GM21360 (cell line): ENCODE measurements around the gene PDE6H.

Experiments
- ATAC-seq: cut with Tn5 transposase; IDR thresholded peaks from one replicate; pipeline ENCODE4 v1.9.1; 2021; ENCODE audit warnings: mild to moderate bottlenecking, moderate library complexity; ENCODE audit not compliant: unreplicated experiment

PDE6H gene

DNA sequence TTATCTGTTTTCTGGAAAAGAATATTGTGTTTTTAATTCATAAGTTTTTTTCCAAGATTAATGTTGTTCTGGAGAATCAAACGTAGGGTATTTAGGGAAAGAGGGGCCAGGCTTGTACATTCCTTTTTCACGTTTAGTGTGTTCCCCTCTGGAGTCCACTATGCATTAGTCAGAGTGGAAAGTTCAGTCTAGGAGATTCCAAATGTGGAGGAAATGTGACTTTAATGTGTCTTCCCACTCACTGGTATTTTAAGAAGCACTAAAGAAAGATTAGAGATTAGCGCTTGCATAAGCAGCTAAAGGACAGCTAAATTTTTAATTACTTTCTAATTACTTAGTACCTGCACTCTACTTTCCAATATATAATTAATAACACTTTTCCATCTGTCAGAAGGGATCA, 4.4 kb upstream of the PDE6H start:
- ATAC-seq, result no peak

DNA sequence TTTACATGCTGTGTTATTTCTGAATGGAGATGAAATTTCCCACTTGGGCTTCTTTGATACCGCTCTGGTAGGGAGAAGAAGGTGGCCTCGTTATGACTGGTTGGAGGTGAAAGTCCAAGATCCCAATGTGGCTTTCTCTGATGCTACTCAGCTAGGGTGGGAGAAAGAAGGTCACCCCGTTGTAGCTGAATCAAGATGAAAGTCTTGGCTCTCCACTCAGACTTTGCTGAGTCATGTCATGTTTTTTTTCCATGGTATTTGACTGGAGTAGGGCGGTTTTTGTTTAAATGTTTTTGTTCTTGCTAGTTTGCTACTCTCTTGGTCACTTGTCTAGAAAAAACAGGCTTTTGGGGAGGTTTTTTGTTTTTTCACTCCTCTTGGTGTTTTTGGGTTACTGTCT, 2.4 kb upstream of the PDE6H start:
- ATAC-seq, result no peak

- no peak for ATAC-seq
Observed at GRCh38 chr12:14974633-14975032, 1.8 kb downstream of the PDE6H start.

DNA sequence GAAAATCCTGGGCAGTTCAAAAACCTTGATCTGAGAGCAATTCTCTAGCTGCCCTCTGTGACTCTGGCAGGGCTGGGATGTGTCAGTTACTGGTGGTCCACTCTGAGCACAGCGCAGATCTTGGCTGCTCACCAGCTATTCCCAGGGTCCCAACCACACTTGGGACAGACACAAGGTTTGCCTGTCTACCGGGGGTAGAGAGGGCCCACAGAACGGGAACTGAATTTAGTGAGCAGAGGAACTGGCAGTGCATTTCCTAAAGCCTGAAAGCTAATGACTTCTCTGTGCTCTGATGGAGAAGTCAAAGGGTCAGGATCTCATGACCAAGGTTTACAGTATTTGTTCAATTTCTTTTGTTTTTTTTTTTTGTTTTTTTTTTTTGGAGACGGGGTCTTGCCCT, 2.6 kb downstream of the PDE6H start:
- no peak for ATAC-seq

- no peak for ATAC-seq
Observed at GRCh38 chr12:14976658-14977057, 3.8 kb downstream of the PDE6H start.

DNA sequence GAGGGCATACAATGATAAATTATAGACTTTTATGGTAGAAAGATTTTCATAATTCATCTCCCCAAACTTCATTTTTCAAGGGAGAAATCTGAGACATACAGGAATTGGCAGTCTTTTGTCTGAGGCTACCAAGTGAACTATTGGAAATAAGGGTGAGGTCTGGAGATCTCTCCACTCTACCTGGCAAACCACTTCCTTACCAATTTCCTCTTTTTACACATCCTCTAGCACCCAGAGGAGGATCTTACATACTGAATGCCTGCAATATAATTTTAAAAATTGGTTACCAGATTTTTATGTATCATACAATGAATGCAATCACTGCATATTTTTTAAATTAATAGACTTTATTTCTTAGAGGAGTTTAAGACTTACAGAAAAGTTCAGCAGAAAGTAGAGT, 6.6 kb downstream of the PDE6H start:
- no peak for ATAC-seq

DNA sequence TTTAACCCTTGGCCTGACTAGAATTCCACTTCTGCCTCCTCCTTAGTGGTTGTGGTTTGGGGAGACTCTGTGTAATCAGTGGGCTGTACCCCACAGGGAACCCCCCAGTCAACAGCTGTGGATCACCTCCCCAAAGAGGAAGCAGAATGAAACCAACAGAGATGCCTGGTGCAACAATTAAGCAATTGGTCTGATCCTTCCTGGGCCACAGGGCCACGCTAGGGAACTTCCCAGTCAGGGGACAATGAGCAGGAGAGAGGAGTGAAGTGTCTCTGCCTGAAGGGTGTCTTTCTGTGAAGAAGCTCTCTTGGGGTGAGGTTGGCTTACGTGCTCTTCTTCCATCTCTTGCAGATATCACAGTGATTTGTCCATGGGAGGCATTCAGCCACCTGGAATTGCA, 8.2 kb downstream of the PDE6H start:
- no peak for ATAC-seq

GRCh38 chr12:14982562-14982961, 9.7 kb downstream of the PDE6H start:
- ATAC-seq, result no peak

- ATAC-seq, result no peak
Observed at GRCh38 chr12:14982991-14983390, 10.1 kb downstream of the PDE6H start.

DNA sequence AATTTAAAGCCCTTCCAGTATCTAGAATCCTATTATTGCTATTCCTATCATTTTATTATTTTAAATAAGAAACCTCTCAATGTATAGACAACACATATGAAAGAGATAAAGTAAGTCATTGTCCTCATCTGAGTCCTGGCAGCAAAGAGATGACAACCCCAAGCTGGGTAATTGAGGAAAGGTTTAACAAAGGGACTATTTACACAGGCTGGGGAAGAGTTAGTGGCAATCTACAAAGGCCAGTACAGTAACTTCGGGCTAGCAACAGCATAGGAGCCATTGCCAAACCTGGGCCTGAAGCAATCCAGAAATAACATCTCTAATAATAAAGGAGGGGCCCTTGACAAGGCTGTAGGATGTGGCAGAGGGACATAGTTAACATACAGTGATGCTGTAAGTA, 11.2 kb downstream of the PDE6H start:
- ATAC-seq, result no peak

DNA sequence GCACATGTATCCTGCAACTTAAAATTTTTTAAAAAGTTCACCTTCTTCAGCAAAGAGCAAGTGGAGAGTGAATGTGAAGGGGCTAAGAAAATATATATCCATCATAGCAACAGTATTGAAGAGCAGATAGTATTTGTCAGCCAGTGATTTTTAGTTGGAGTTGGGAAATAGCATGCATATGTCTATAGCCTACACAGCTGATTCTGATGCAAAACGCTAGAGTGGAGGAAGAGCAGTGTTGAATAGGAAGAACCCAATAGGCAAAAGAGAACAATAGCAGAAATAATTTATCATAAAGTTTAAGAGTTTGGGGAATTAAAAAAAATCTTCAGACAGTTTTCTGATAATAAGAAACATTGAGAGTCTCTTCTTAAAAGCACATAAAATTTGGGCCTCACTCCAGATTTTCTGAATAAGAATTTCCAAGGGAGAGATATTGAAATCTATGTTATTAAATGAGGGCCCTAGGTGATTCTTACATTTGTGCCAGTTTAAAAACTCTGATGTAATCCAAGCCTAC, 12.0 kb downstream of the PDE6H start:
- no peak for ATAC-seq

DNA sequence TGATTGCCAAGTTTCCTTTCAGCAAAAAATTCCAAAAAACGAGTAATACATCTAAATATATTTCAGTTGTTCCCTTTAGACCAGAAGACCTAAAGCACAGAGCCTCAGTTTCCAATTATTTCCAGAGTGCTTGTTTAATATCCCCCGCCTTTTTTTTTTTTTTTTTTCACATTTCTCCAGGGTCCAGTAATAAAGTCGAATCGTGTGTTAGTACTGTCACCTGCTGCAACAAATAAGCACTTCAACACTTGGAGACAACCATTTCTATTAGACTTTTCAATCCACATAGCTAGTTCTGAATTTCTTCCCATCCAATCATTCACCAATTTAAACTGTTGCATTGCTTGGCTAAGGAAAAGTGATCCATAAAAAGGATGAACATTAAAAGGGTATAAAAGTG, 13.6 kb downstream of the PDE6H start:
- no peak for ATAC-seq

DNA sequence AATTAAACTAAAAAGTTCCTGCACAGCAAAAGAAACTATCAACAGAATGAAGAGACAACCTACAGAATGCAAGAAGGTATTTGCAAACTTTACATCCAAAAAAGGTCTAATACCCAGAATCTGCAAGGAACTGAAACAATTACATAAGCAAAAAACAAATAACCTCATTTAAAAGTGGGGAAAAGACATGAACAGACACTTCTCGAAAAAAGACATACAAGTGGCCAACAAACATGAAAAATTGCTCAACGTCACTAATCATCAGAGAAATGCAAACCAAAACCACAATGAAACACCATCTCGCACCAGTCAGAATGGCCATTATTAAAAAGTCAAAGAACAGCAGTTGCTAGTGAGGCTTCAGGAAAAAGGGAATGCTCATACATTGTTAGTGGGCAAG, 15.2 kb downstream of the PDE6H start:
- no peak for ATAC-seq

- ATAC-seq, result peak; percentile 41
Observed at GRCh38 chr12:14989790-14990189, 16.9 kb downstream of the PDE6H start.

DNA sequence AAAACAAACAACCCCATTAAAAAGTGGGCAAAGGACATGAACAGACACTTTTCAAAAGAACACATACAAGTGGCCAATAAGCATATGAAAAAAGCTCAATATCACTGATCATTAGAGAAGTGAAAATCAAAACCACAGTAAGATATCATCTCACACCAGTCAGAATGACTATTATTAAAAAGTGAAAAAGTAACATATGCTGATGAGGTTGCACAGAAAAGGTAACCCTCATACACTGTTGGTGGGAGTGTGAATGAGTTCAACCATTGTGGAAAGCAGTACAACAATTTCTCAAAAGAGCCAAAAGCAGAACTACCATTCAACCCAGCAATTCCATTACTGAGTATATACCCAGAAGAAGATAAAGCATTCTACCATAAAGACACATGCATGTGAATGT, 18.2 kb downstream of the PDE6H start:
- peak; percentile 56 for ATAC-seq

- ATAC-seq, result no peak
Observed at GRCh38 chr12:14992673-14993072, 19.8 kb downstream of the PDE6H start.

DNA sequence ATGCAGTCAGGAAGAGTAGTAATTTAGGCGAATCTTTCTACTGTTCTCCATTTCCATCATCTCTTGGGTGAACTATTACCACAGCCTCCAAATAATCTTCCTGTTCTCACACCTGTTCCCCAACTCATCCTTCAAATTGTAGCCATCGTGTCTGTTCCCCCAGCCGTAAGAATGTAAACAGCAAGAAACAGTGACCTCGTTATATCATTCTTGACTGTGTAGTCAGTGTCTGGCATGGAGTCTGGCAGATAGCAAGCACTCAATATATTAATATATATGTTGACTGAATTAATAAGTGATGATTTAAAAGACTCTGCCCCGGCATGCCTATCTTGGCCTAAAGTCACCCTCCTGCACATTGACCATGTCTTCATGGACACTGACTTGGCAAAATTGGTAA, 20.3 kb downstream of the PDE6H start:
- no peak for ATAC-seq

DNA sequence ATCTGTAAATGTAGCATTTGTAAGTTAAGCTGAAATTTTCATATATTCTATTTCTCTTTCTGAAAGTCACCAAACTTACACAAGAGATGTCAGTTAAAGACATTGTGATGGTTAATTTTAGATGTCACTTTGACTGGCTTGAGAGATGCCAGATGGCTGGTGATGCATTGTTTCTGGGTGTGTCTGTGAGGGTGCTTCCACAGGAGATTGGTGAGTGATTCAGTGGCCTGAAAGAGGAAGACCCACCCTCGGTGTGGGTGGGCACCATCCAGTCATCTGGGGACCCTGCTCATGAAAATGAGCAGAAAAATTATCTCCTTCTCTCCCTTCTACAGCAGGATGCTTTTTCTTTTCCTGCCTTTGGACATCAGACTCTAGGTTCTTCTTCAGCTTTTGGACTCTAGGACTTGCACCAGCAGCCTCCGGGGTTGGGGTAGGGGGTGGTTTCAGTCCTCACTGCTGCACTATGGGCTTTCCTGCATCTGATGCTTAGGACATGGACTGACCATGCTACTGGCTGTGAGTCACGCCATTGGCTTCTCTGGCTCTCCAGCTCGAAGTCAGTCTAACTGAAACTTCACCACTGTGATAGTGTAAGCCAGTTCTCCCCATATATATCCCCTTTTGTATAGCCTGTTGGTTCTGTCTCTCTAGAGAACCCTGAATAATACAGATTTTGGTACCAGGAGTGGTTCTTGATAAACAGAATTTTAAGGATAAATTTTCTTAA, 20.9 kb downstream of the PDE6H start:
- ATAC-seq, result no peak

- ATAC-seq, result no peak
Observed at GRCh38 chr12:14994610-14995009, 21.8 kb downstream of the PDE6H start.

GRCh38 chr12:14995583-14996425, 23.0 kb downstream of the PDE6H start:
- no peak for ATAC-seq

DNA sequence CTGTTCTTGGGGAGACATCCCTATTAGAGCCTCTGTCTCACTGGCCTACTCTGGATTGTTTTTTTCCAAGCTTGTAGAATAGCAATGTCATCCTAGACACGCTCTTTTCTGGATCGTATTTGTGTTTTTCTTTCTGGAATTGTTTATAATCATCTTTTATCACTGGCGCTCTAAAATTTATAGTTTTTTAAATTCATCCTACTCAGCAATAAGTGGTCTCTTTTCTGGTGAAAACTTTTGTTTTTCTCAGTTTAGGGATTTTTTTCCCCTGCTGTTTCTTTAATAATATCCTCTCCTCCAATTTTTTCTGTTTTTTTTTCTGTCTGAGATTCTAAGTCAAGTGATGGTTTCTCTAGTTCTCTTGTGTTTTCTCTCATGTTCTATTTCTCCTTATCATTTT, 25.2 kb downstream of the PDE6H start:
- no peak for ATAC-seq

GRCh38 chr12:14999021-14999694, 26.3 kb downstream of the PDE6H start:
- ATAC-seq, result no peak
